Stimulated activated CD8-positive, alpha-beta memory T cell treated with anti-CD3 and anti-CD28 coated beads, Interleukin-15, amount 100 ng/mL, for 4 hours (primary cell): ENCODE results near the gene RGMA.
A peak's percentile ranks its signal among the peaks of the same experiment; 100 is the strongest.

ENCODE experiments used
- DNase-seq, 2 donors: peaks; one replicate each; pipeline ENCODE4 v3.0.0-alpha.2; 2020; ENCODE audit warnings: low read depth in 2 of 2

RGMA gene

GRCh38 chr15:93091465-93091864 is 2.5 kb upstream of the RGMA start:
- DNase-seq = no peak

GRCh38 chr15:93089727-93090305 is 805 bp upstream of the RGMA start:
- DNase-seq = no peak

DNA sequence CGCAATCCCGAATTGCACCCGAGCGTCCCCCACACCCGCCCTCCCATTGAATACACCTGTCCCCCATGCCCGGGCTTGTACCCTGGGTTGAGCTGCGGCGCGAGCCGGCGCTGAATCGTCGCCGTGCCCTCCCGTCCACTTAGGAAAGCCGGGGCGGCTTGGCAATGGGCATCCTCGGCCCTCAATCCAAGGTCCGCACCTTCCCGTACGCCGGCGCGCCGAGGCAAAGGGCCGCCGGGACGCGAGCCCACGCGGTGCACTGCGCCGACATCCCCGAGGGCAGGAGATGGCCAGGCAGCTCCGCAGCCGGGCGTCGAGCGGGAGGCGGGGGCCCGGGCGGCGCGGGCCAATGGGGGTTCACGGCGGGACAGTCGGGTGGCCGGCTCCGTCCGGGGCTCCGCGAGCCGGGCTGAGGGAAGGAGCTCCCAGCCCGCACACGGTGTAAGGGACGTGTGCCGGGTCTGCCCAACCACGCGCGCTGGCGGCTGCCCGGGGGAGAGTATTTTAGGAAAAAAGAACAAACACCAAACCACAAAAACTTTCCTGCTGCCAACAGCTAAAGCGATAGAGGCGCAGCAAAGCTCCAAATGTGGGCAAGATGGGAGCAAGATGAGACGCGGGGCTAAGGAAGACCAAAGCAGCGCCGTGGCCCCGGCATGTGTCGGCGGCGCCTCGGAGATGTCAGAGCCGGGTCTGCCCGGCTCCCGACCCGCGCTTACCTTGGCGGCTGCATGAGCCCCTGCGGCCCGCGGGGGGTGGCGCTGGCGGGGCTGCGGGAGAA is 621 bp downstream of the RGMA start:
- no peak for DNase-seq

- peak; percentile 21 to 37 for DNase-seq
Measured at GRCh38 chr15:93087825-93088199, 1.2 kb downstream of the RGMA start.

DNA sequence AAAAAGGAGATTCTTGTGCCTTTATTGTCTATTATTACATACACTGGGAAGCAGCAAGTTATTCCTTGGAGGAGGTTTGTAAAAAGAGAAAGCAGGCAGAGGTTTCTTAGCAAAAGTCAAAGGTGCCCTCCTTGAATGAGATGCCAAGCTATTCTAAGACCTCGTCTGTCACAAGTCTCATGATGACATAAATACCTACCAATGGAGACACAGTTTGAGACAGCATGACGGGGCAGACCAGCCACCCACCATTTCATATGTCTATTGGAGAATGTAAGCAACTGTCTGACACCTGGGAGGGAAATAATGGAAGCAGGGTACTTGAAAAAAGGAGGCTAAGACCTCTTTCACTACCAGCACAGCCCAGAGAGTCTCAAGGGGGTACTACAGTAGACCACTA is 2.2 kb downstream of the RGMA start:
- DNase-seq = no peak

GRCh38 chr15:93085692-93086091 is 3.3 kb downstream of the RGMA start:
- no peak for DNase-seq

GRCh38 chr15:93082861-93083260 is 6.2 kb downstream of the RGMA start:
- no peak for DNase-seq

DNA sequence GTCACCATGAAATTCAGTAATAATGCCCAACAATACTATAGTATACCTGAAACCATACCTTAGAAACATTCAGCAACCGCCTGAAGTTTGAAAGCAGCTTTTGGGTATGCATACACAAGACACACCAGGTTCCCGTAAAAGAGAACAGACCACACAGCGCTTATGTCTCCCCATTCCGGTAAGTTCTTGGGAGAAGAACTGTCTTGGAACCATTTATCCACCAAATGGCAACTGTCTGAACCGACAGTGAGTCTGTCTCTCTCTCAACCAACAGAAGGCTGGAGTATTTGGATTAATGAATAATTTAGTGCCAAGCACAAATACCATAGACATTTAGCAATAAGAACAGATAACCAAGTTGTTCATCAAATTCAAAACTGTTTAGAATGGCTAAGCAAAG is 7.6 kb downstream of the RGMA start:
- DNase-seq = no peak

DNA sequence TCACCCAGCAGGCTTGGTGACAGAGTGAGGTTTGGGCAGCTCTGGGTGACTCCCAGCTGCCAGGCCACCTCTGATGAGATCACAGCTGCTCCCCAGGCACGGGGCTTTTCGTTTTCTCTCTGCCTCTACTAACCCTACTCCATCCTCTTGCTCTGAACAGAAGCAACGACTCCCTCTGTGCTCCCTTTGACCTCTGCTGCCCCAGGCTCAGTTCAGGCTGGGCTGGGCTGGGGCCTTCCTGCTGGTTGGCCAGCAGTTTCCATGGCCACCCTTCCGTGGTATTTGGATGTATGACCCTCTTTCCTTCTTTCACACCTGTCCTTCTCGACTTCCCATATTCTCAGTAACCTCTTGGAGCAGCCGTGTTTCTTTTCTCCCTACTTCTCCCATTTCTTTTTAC is 8.6 kb downstream of the RGMA start:
- no peak for DNase-seq

DNA sequence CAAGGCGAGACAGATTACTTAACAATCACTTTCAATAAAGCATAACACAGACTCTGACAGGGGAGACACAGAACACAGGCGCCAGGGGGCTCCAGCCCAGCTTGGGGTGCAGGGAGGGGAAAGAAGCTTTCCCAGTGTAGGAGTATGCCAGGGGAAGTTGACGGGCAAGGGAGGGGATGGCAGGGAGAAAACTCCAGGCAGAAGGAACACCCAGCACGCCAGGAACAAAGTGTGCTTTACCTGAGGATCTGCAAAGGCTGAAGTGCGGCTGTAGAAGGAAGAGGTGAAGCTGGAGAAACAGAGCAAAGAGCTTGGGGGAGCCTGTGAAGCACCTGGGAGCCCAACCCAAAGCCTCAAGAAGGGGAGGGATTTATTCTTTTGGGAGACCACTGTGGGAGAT is 12.1 kb downstream of the RGMA start:
- DNase-seq = no peak

DNA sequence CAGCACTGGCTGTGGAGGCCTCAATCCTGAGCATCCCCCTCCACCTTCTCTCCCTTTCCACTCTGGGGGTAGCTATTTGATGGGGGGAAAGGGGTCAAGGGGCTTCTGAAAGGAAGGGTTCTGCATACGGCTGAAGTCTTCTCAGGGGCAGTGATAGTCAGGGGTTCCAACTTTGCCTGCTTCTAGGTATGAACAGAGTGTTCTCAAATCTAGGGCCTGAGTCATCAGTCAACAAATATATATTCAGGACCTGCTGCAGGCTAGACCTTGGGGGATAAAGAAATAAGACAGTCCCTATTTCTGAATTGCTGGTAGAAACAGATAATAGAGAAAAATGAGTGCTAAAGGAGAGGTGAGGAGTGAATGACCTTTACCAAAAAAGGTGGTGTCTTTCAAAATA is 12.8 kb downstream of the RGMA start:
- no peak for DNase-seq

- DNase-seq = no peak
Measured at GRCh38 chr15:93074599-93074998, 14.4 kb downstream of the RGMA start.

GRCh38 chr15:93073465-93073952 is 15.5 kb downstream of the RGMA start:
- no peak for DNase-seq

DNA sequence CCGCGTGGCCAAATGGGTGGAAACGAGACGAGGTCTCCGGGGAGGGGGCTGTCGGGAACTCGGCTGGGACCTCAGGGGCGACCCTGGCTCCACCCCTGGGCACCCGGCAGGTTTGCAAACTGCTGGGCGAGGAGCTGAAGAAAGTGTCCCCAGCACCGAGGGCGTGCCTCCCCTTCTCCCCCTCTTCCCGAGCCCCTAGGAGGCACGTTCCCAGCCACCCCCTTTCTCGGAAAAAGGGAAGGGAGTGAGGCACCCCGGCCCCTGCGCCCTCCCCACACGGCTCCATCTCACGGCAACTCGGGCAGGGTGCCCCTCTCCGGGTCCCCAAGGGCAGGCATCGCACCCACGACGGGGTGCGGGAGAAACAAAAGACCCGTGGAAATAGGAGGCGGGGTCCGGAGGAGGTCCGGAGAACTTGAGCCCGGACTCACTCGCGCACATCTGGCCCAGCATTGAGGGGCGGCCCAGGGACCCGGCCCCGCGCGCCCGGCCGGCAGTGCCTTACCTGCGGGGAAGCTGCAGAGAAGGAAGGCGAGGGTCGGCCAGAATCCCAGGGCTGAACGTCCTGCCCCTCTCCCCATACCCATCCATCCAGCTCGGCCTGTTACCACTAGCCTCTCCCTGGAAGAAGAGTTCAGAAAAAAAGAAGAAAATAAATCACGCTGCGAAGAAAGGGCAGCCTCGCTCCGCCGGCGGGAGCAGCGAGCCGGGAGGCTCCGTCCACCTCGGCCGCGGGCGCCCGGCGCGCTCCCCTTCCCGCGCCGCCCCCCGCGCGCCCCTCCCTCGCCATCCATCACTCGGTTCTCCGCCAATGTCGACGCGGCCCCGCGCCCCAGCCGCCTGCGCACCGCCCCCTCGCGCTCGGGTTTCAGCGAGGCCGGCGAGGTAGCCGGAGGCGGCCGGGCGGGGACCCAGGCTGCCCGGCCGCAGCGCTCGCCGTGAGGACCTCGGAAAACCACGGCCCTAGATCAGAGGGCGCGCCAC is 16.3 kb downstream of the RGMA start:
- DNase-seq = no peak

DNA sequence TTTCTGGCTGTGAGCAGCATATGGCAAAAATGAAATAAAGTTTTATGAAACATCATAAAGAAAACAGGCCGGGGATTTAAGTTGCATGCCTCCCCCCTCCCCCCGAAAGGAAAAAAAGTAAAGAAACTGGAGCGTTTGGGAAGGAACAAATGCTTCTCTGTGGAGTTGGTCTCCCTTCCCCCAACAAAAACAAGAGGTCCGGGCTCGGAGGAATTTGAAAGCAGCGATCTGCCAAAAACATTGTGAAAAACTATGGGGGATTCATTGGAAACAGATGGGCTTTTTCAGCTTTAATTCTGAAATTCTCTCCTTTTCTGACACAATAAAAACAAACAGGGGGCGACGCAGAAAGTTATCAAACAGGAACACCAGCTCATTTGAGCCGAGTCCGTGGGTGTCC is 17.0 kb downstream of the RGMA start:
- DNase-seq = no peak

DNA sequence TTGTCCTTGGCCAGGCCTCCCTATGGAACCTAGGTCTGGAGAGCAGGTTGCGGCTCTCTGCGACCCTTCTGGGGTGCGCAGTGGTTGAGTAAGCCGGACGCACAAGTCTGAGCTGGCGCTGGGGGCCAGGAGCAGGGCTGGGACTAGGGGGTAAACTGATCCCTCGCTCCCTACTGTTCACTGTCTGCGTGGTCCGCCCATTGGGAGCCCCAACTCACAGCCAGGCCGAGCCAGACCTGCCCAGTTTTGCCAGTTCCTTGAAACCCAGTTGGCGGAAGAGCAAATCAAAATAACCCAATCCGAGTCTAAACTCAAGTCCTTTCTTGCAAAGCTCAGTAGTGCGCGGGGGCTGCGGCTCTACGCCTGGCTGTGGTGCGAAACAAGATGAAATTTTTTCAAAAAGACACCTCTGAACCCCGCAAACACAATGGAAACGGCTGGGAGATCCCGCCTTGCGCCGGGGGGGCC is 17.5 kb downstream of the RGMA start:
- DNase-seq = no peak

GRCh38 chr15:93070551-93071296 is 18.3 kb downstream of the RGMA start:
- DNase-seq = no peak

DNA sequence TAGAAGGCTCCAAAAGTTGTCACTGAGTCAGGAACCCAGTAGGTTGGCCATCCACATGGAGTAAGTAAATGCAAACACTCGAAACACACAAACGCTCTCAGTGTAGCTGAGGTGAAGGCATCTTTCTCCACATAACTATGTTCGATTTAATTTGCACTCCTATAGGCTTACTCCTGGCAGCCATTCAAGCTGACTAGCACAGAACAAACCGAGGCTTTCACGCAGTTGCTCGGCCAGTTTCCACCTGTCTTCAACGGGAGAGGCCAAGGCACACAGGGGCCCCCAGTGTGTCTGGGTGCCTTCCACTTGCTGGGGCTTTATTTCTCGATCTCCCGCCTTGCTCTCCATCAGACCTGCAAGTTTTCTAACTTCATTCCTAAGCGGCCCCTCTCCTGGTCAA is 18.9 kb downstream of the RGMA start:
- no peak for DNase-seq

DNA sequence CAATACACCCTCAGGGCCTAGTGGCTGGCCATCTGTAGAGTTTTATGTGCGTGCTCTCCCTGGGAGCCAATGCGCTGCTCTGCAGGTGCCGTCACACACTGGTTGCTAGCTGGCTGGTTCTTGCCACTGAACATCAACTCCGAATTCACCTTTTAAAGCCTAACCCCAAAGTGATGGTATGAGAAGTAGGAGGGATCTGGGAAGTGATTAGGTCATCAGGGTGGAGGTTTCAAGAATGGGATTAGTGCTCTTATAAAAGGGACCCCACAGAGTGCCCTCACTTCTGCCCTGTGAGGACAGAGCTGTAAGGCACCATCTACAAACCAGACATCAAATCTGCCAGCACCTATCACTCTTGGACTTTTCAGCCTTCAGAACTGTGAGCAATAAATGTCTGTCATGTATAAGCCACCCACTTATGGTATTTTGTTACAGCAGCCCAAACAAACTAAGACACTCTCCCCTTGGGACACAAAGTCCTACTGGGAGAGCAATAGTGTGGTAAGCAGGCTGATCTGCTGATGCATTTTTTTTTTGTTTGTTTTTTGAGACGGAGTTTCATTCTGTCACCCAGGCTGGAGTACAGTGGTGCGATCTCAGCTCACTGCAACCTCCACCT is 20.3 kb downstream of the RGMA start:
- DNase-seq = no peak

GRCh38 chr15:93067649-93068085 is 21.3 kb downstream of the RGMA start:
- DNase-seq = no peak
